GM18502 (cell line): Measurements from ENCODE around the gene PRKCB.

ENCODE experiments used
- ATAC-seq: cut with Tn5 transposase; IDR thresholded peaks from one replicate; pipeline ENCODE4 v1.9.1; 2021; ENCODE audit warnings: mild to moderate bottlenecking; ENCODE audit not compliant: unreplicated experiment, poor library complexity

Gene PRKCB

GRCh38 chr16:23833960-23834685, 1.7 kb upstream of the PRKCB start:
- ATAC-seq, result no peak

GRCh38 chr16:23836078-23836403, 258 bp downstream of the PRKCB start:
- peak; percentile 23 for ATAC-seq

- peak; percentile 26 for ATAC-seq
These were observed 875 bp downstream of the PRKCB start for GRCh38 chr16:23836404-23837311.

- no peak for ATAC-seq
These were observed 1.9 kb downstream of the PRKCB start for GRCh38 chr16:23837553-23838308.

GRCh38 chr16:23838485-23839142, 2.8 kb downstream of the PRKCB start:
- no peak for ATAC-seq

DNA sequence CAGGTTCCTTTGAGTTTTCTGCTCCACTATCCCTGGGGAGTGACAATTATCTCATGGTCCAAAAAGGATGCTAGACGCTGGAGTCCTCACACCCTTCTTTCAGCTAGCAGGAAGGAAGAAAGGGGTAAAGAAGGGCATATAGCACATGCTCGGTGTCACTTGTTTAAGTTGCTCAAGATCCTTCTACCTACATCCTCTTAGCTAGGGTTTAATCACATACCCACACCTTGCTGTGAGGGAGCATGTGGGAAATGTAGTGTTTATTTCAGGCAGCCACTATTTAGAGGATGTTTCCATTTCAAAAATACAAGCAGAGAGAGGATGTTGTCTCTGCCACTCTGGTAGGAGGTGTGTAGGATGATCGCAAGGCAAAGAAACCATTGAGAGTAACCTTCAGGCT, 4.5 kb downstream of the PRKCB start:
- no peak for ATAC-seq

GRCh38 chr16:23842137-23842600, 6.4 kb downstream of the PRKCB start:
- peak; percentile 65 for ATAC-seq

DNA sequence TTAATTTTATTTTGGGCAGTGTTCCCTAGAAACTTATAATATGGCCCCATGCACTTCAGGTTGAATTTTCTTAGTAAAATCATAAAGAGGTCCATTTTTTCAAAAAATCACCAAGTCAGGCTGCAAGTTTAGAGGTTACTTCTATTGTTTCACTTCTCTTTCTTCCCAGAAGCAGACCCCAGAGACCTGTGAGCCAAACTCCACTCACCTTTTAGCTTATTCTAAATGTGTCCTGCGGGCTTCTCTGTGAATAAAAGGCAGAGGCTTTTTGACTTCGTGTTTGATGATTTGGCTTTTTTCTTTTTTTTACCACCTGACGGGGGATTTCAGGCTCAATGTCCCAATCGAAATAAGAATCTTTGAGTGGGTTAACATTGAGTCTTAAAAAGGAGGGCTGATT, 7.4 kb downstream of the PRKCB start:
- peak; percentile 40 for ATAC-seq

GRCh38 chr16:23847251-23847650, 11.5 kb downstream of the PRKCB start:
- ATAC-seq, result no peak

GRCh38 chr16:23847948-23848347, 12.2 kb downstream of the PRKCB start:
- peak; percentile 52 for ATAC-seq

- ATAC-seq, result no peak
These were observed 13.2 kb downstream of the PRKCB start for GRCh38 chr16:23848958-23849357.

GRCh38 chr16:23852794-23853562, 17.2 kb downstream of the PRKCB start:
- ATAC-seq, result peak; percentile 52

GRCh38 chr16:23855010-23855409, 19.2 kb downstream of the PRKCB start:
- ATAC-seq, result no peak

DNA sequence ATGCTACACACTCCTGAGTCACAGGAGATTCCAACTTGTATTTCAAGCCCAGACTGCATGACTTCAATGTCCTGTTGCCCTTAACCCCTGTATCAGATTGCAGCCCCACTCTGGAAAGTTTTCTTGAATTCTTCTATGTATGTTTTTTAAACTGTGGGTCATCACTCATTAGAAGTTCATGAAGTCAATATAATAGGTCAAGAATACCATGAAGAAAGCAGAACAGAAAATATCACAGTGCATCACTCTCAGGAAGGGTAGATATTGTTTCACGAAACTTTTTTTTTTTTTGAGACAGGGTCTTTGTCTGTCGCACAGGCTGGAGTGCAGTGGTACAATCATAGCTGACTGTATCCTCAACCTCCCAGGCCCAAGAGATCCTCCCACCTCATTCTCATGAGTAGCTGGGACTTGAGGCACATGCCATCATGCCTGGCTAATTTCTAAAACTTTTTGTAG, 20.5 kb downstream of the PRKCB start:
- ATAC-seq, result no peak

GRCh38 chr16:23857256-23857880, 21.6 kb downstream of the PRKCB start:
- no peak for ATAC-seq

- ATAC-seq, result no peak
These were observed 22.1 kb downstream of the PRKCB start for GRCh38 chr16:23857881-23858269.

- no peak for ATAC-seq
These were observed 22.8 kb downstream of the PRKCB start for GRCh38 chr16:23858542-23858941.

- ATAC-seq, result no peak
These were observed 24.0 kb downstream of the PRKCB start for GRCh38 chr16:23859713-23860269.

- no peak for ATAC-seq
These were observed 26.1 kb downstream of the PRKCB start for GRCh38 chr16:23861874-23862273.
